WTC11 (cell line): ENCODE results near the gene DDT. TPM values are rescaled to one million over a fixed set of nuclear protein-coding genes. Genes with fewer than 3 reads are reported as not detected.
A peak's percentile ranks its signal among the peaks of the same experiment; 100 is the strongest.
"Not testable (repeated sequence)": the region's sequence is repeated elsewhere in the genome, so short reads cannot be mapped to it uniquely, and the experiment has no call there.

Experiments
- ATAC-seq: fragments of 200-7000 bp; cut with Tn5 transposase; 2 replicates; pipeline ENCODE4 v1.10.0; 2021; ENCODE audit warnings: mild to moderate bottlenecking, moderate library complexity
- Bru-seq: library from RNA; stranded (reverse); fragments of 400-500 nt; gene quantifications from one replicate; lab custom pipeline; 2021; lab: Mats Ljungman, UMichigan
- CTCF ChIA-PET: fragments of 300-600 bp; sonication (Branson Sonifier 250); formaldehyde crosslinking; loops from one replicate; lab custom pipeline; 2021; ENCODE audit warnings: antibody characterized with exemption; lab: Charles Lee
- POLR2A ChIA-PET: fragments of 350-600 bp; sonication (Branson Sonifier 250); formaldehyde crosslinking; loops from one replicate; lab custom pipeline; 2021; ENCODE audit warnings: antibody characterized with exemption; lab: Charles Lee
- DNase-seq: peaks from one replicate; pipeline ENCODE4 v3.0.0; 2021; ENCODE audit warnings: low spot score
- H3K27ac Mint-ChIP-seq: 2 replicates; pipeline ENCODE4 v1.8.0; 2021; ENCODE audit warnings: mixed read lengths
- H3K27me3 Mint-ChIP-seq: 2 replicates; pipeline ENCODE4 v1.8.0; 2021; ENCODE audit warnings: low read depth, mild to moderate bottlenecking, moderate library complexity, mixed read lengths
- H3K36me3 Mint-ChIP-seq: 2 replicates; pipeline ENCODE4 v1.8.0; 2021; ENCODE audit warnings: mixed read lengths
- H3K4me1 Mint-ChIP-seq: 2 replicates; pipeline ENCODE4 v1.8.0; 2022; ENCODE audit warnings: mixed read lengths
- H3K4me3 Mint-ChIP-seq: 2 replicates; pipeline ENCODE4 v1.8.0; 2021; ENCODE audit warnings: mild to moderate bottlenecking, moderate library complexity, mixed read lengths
- H3K9me3 Mint-ChIP-seq: 2 replicates; pipeline ENCODE4 v1.8.0; 2021; ENCODE audit warnings: mixed read lengths
- AFF4 ChIP-seq: sonication (generic); formaldehyde crosslinking; IDR thresholded peaks from 2 replicates; pipeline ENCODE4 v1.8.1; 2023; ENCODE audit warnings: mild to moderate bottlenecking, missing genetic modification reagents, borderline replicate concordance
- GRHL2 ChIP-seq: fragments of 250-450 bp; sonication (Bioruptor Pico); IDR thresholded peaks from 2 replicates; pipeline ENCODE4 v1.8.0; 2022; ENCODE audit warnings: mild to moderate bottlenecking, moderate library complexity; ENCODE audit not compliant: insufficient replicate concordance, severe bottlenecking
- JUN ChIP-seq: sonication (generic); formaldehyde crosslinking; IDR thresholded peaks from 2 replicates; pipeline ENCODE4 v1.8.0; 2023; ENCODE audit warnings: mild to moderate bottlenecking, missing genetic modification reagents
- MXD4 ChIP-seq: fragments of 250-450 bp; sonication (Bioruptor Pico); IDR thresholded peaks from 2 replicates; pipeline ENCODE4 v1.8.0; 2021; ENCODE audit warnings: mild to moderate bottlenecking, moderate library complexity, borderline replicate concordance
- NFATC4 ChIP-seq: fragments of 250-450 bp; sonication (Bioruptor Pico); IDR thresholded peaks from 2 replicates; pipeline ENCODE4 v1.9.0; 2021; ENCODE audit warnings: mild to moderate bottlenecking
- NR1H2 ChIP-seq: sonication (generic); formaldehyde crosslinking; IDR thresholded peaks from 2 replicates; pipeline ENCODE4 v1.9.0; 2021; ENCODE audit warnings: mild to moderate bottlenecking, moderate library complexity, missing genetic modification reagents
- PREB ChIP-seq: sonication (generic); formaldehyde crosslinking; IDR thresholded peaks from 2 replicates; pipeline ENCODE4 v1.8.1; 2022; ENCODE audit warnings: mild to moderate bottlenecking, missing genetic modification reagents, moderate library complexity, borderline replicate concordance
- TEAD4 ChIP-seq: sonication (generic); formaldehyde crosslinking; IDR thresholded peaks from 2 replicates; pipeline ENCODE4 v1.8.0; 2022; ENCODE audit warnings: mild to moderate bottlenecking, missing genetic modification reagents
- ZNF532 ChIP-seq: fragments of 250-450 bp; sonication (Bioruptor Pico); IDR thresholded peaks from 2 replicates; pipeline ENCODE4 v1.9.0; 2021; ENCODE audit warnings: mild to moderate bottlenecking, borderline replicate concordance
- long read RNA-seq, 3 experiments: library from RNA in 1 of 3; library from capped mRNA in 1 of 3; library from polyadenylated mRNA in 1 of 3; unstranded in 2 of 3; stranded (forward) in 1 of 3; transcript quantifications; one replicate each; pipeline ENCODE4 v2.0.0, GENCODE V29; 2021
- total RNA-seq: library from RNA; stranded (reverse); gene quantifications from 3 replicates; pipeline ENCODE4 v1.2.3, GENCODE V29; 2021
- TF ChIP-seq, protein P1 (sequence below): sonication (generic); formaldehyde crosslinking; IDR thresholded peaks from 2 replicates; pipeline ENCODE4 v1.8.0; 2023; ENCODE audit warnings: missing genetic modification reagents, mild to moderate bottlenecking, borderline replicate concordance
- TF ChIP-seq, protein P2 (sequence below): sonication (generic); formaldehyde crosslinking; IDR thresholded peaks from 2 replicates; pipeline ENCODE4 v1.8.0; 2022; ENCODE audit warnings: mild to moderate bottlenecking, missing genetic modification reagents
- TF ChIP-seq, protein P3 (sequence below): fragments of 250-450 bp; sonication (Bioruptor Pico); IDR thresholded peaks from 2 replicates; pipeline ENCODE4 v2.1.2; 2022; ENCODE audit warnings: mild to moderate bottlenecking, moderate library complexity
- TF ChIP-seq, protein P4 (sequence below): sonication (generic); formaldehyde crosslinking; IDR thresholded peaks from 2 replicates; pipeline ENCODE4 v1.8.1; 2023; ENCODE audit warnings: mild to moderate bottlenecking, missing genetic modification reagents, moderate library complexity

DDT gene
- 194 to 238 TPM (median 205 TPM) in 3 replicates for total RNA-seq
- percentile 40 among the genes with signal in this experiment for Bru-seq, nascent RNA
- long read RNA-seq, experiment 1, transcript DDT-202 (3 exons, 713 nt) = major isoform, 80 of 91 reads
- long read RNA-seq, experiment 1, partial matches to known transcripts = 0 of 91 reads
- long read RNA-seq, experiment 1, other reads (novel, unspliced or antisense) = 9 of 91 reads
- long read RNA-seq, experiment 2, transcript DDT-202 (3 exons, 713 nt) = major isoform, 243 of 256 reads
- long read RNA-seq, experiment 2, partial matches to known transcripts = 0 of 256 reads
- long read RNA-seq, experiment 2, other reads (novel, unspliced or antisense) = 9 of 256 reads
- long read RNA-seq, experiment 3, partial matches to known transcripts = 0 of 16 reads
- long read RNA-seq, experiment 3, other reads (novel, unspliced or antisense) = 12 of 16 reads

- peak; percentile 88 for ATAC-seq
- POLR2A ChIA-PET, DNase-seq, H3K4me1 Mint-ChIP-seq, H3K27me3 Mint-ChIP-seq, H3K4me3 Mint-ChIP-seq, CTCF ChIA-PET, H3K27ac Mint-ChIP-seq, H3K9me3 Mint-ChIP-seq: not testable (repeated sequence)
- peaks cover 22% of the 10 kb centered on the region for H3K36me3 Mint-ChIP-seq
These were observed at the start of gene DDT for GRCh38 chr22:23974345-23974744. TSS of gene DDT (minus strand) at chr22:23974441. CDS start at chr22:23974414, 27 bp downstream.

GRCh38 chr22:24023204-24023789 is 49.1 kb upstream of the DDT start:
- Mint-ChIP-seq H3K27ac (no peak overlapping the region), H3K27me3 (no peaks in the 10 kb centered on the region), H3K9me3 (no peaks in the 10 kb centered on the region), H3K36me3 (no peaks in the 10 kb centered on the region), H3K4me1 (peaks cover 6% of the 10 kb centered on the region), H3K4me3 (no peak overlapping the region)
- ChIA-PET CTCF (interaction anchor here (0.6 kb wide), 1 partner anchor 510 kb away, joined by 4 read pairs; no protein-coding TSS in a partner anchor), POLR2A (no interaction called here)
- no peak for ATAC-seq
- DNase-seq = no peak
- TF ChIP-seq ZNF532 (CRISPR knock-in tag) (no peak), TEAD4 (CRISPR knock-in tag) (no peak), PREB (CRISPR knock-in tag) (no peak), AFF4 (CRISPR knock-in tag) (no peak), NR1H2 (no peak), JUN (CRISPR knock-in tag) (no peak), GRHL2 (CRISPR knock-in tag) (no peak), MXD4 (CRISPR knock-in tag) (no peak), NFATC4 (CRISPR knock-in tag) (no peak)
- TF ChIP-seq, protein P1, sequence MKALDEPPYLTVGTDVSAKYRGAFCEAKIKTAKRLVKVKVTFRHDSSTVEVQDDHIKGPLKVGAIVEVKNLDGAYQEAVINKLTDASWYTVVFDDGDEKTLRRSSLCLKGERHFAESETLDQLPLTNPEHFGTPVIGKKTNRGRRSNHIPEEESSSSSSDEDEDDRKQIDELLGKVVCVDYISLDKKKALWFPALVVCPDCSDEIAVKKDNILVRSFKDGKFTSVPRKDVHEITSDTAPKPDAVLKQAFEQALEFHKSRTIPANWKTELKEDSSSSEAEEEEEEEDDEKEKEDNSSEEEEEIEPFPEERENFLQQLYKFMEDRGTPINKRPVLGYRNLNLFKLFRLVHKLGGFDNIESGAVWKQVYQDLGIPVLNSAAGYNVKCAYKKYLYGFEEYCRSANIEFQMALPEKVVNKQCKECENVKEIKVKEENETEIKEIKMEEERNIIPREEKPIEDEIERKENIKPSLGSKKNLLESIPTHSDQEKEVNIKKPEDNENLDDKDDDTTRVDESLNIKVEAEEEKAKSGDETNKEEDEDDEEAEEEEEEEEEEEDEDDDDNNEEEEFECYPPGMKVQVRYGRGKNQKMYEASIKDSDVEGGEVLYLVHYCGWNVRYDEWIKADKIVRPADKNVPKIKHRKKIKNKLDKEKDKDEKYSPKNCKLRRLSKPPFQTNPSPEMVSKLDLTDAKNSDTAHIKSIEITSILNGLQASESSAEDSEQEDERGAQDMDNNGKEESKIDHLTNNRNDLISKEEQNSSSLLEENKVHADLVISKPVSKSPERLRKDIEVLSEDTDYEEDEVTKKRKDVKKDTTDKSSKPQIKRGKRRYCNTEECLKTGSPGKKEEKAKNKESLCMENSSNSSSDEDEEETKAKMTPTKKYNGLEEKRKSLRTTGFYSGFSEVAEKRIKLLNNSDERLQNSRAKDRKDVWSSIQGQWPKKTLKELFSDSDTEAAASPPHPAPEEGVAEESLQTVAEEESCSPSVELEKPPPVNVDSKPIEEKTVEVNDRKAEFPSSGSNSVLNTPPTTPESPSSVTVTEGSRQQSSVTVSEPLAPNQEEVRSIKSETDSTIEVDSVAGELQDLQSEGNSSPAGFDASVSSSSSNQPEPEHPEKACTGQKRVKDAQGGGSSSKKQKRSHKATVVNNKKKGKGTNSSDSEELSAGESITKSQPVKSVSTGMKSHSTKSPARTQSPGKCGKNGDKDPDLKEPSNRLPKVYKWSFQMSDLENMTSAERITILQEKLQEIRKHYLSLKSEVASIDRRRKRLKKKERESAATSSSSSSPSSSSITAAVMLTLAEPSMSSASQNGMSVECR (CRISPR knock-in tag) = no peak
- TF ChIP-seq, protein P2, sequence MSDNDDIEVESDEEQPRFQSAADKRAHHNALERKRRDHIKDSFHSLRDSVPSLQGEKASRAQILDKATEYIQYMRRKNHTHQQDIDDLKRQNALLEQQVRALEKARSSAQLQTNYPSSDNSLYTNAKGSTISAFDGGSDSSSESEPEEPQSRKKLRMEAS (CRISPR knock-in tag) = no peak
- TF ChIP-seq, protein P3, sequence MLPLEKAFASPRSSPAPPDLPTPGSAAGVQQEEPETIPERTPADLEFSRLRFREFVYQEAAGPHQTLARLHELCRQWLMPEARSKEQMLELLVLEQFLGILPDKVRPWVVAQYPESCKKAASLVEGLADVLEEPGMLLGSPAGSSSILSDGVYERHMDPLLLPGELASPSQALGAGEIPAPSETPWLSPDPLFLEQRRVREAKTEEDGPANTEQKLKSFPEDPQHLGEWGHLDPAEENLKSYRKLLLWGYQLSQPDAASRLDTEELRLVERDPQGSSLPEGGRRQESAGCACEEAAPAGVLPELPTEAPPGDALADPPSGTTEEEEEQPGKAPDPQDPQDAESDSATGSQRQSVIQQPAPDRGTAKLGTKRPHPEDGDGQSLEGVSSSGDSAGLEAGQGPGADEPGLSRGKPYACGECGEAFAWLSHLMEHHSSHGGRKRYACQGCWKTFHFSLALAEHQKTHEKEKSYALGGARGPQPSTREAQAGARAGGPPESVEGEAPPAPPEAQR (CRISPR knock-in tag) = no peak
- TF ChIP-seq, protein P4, sequence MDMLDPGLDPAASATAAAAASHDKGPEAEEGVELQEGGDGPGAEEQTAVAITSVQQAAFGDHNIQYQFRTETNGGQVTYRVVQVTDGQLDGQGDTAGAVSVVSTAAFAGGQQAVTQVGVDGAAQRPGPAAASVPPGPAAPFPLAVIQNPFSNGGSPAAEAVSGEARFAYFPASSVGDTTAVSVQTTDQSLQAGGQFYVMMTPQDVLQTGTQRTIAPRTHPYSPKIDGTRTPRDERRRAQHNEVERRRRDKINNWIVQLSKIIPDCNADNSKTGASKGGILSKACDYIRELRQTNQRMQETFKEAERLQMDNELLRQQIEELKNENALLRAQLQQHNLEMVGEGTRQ (CRISPR knock-in tag) = no peak
